Stimulated activated CD4-positive, alpha-beta T cell treated with anti-CD3 and anti-CD28 coated beads, Interleukin-1b, Interleukin-23, amount 100 ng/mL, for 4 hours (primary cell): Measurements from ENCODE around the gene TOR3A.
A peak's percentile ranks its signal among the peaks of the same experiment; 100 is the strongest.

ENCODE experiments used
- DNase-seq, 2 donors: peaks; one replicate each; pipeline ENCODE4 v3.0.0-alpha.2; 2020; ENCODE audit warnings: low read depth in 2 of 2

Gene TOR3A

DNA sequence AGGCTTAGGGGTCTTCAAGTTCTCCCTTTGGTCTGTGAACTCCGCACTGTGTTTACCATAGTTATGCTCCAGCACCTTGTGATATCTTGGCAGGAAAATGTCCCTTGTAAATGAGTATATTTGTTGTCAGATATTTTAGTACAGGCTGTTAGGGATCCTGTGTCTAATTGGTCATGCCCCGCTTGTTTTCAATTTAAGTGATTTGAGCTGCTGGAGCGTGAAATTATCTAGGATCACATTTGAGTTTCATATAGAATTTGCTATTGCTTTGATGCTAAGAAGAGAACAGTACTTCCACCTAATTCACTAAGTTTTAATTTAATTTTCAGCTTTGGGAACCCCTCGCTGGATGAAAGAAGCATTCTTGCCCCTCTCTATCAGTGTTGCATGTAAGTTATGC, 15.4 kb upstream of the TOR3A start:
- DNase-seq: no peak

DNA sequence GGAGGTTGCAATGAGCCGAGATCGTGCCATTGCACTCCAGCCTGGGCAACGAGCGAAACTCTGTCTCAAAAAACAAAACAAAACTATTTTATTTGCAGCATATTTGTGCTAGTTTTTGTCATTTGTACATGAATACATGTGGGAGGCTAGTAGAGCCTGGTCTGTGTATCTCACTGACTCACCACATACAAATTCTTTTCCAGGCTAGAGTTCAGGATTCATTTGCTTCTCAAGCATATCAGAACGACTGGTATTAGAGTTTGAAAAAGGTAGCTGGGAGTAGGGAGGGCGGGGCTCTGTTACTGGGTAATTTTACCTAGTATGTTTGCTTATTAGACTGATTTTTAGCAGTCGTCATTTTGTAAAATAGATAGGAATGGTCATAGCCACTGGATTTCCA, 4.5 kb upstream of the TOR3A start:
- no peak for DNase-seq

DNA sequence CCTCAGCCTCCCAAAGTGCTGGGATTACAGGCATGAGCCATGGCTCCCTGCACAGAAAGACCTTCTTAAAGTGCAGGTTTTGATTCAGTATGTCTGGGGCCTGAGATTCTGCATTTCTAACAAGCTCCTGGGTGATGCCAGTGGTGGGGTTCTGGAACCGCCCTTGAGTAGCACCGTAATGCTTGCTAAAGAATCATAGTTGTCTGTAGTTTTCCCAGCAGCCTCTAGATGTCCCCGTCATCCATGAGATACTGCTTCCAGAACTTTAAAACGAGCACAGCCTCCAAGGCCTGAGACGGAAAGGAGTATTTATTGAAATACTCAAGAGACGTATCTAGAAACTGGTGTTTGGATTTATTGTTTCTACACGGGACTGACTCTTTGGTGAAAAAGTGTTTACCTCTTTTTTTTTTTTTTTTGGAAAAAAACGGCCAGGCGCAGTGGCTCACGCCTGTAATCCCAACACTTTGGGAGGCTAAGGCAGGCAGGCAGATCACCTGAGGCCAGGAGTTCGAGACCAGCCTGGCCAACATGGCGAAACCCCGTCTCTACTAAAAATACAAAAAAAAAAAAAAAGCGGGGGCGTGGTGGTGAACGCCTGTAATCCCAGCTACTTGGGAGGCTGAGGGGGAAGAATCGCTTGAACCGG, 2.6 kb upstream of the TOR3A start:
- DNase-seq: peak in 1 of 2 donors; percentile 47

DNA sequence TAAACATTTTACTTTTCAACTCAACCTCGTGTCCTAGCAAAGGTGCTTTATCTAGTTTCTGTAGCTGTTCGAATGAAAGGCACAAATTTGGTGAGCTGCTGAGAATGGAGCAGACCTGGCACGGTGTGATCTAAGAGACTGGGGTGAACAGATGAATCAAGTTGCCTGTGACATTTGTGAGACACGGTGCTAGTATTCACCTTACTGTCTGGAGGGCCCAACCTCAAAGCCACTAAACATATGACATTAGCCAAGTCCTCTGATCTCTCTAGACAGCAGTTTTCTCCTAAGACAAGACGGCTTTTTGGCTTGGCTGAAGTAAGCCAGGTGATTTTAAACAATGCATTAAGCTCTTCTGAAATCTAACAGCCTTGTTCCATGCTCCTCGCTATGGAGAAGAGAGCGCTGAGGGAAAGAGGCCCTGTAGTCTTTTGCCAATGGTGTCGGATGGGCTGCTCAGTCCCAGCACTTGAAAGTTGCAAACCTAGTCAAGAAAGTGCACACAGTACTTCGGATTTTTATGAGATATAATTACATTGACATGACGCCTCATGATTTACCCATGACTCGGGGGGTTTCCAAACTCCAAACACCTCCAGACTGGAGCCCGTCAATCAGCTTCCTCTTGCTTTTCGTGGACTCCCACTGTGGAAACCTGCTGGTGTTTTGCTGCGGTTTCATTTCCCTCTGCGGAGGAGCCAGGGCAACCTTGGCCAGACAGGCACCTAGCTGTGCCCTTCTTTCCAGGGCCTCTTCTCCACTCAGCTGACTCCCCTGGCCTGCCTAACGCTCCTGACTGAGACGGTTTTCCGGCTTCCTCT, 794 bp upstream of the TOR3A start:
- peak; percentile 8 to 11 for DNase-seq

- DNase-seq: peak; percentile 8 to 15
Measured at GRCh38 chr1:179082333-179082998, 596 bp downstream of the TOR3A start.

DNA sequence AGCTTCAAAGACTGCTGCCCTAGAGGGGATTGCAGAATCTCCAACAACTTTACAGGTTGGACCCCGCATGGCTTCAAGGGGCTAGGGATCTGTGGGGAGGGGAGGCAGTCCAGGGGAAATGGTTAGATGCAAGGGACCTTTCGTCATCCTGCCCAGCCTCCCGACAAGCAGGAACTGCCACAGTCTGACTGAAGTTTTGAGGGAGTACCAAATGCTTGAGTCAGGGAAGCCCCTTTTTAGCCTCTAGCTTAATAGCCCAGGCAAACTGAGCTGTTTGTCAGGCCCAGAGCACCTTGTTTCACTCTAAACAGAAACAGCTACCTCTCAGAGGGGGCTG, 1.1 kb downstream of the TOR3A start:
- DNase-seq: no peak

DNA sequence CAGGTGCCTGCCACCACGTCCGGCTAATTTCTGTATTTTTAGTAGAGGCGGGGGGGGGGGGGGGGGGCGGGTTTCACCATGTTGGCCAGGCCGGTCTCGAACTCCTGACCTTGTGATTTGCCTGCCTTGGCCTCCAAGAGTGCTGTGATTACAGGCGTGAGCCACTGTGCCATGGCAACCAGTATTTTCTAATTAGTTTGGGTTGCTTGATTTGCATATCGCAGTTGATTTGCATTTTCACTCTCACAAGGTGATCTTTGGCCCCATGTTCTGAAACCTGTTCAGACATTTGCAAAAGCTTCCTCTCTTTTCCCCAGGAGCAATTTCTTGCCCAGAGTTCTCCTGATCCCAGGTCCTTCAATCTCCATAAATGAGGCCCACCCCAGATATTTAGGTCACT, 1.7 kb downstream of the TOR3A start:
- DNase-seq: no peak

GRCh38 chr1:179087665-179088064, 5.8 kb downstream of the TOR3A start:
- DNase-seq: no peak

DNA sequence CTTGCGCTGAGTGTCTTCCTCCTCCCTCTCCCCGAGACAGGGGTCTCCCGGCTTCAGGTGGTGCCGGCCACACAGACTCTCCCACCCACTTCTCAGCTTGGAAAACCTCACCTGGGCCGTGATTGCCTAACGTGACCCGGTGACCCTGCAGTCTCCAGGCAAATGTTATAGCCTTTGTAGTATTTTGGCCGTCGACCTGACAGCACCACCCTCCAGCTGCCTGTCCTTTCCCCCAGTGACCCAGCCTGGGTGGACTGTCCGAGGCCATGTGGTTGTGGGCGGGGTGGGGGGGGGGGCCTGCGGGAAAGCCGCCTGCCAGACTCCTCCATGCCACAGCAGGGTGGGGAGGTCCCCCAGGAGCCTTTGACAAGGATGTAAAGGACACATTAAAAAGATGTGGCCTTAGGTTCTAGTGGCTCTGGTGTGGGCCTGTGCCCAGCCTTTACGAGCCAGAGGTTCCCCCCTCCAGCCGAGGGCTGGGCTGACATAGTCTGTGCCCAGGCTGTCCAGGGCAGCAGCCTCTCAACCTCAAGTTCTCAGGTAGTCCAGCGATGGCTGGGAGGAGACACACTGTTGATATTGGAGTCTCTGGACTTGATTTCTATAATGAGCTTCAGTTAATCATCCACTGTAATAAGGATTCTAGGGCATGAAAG, 8.1 kb downstream of the TOR3A start:
- DNase-seq: no peak

DNA sequence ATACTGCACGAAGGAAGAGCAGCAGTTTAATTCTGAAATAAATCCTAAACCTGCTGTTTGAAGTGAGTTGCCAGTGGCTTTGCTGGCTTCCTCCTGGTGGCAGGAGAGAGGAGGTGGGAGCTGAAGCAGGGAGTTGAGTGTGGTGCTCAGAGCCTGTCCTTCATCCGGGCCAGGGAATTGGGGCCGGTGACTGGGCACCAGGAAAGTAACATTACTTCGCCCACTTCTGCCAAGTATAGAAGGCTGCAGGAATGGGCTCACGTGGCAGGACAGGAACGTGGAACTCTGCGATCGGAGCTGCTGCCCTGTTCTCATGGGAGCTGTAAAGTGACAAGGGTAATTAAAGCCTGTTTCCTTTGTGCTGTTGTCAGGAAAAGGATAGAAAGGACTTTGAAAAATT, 8.7 kb downstream of the TOR3A start:
- DNase-seq: no peak

- no peak for DNase-seq
Measured at GRCh38 chr1:179090923-179091322, 9.1 kb downstream of the TOR3A start.

DNA sequence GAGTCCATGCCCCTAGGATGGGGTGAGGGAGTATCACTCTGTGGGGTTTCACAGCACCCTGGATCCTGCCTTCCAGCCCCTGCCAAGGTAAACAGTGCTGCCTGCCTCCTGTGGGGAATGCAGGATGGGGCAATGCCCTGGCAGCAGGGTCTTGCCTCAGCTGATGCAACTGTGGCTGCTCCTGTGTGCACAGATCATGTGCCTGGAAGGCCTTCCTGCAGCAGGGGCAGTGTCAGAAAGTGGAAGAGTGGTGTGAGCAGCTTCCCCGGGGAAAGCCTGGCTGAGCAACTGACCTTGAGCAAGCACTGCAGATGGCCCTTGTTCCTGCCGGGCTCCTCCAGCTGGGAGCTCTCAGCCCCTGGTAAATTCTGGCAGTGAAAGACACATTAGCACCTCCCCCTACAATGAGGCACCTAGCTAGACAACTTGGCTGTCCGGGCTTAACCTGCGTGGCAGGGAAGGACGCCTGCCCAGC, 9.9 kb downstream of the TOR3A start:
- no peak for DNase-seq

GRCh38 chr1:179092896-179093461, 11.1 kb downstream of the TOR3A start:
- no peak for DNase-seq

GRCh38 chr1:179094818-179095217, 12.9 kb downstream of the TOR3A start:
- DNase-seq: no peak

- no peak for DNase-seq
Measured at GRCh38 chr1:179095377-179095776, 13.5 kb downstream of the TOR3A start.

- DNase-seq: no peak
Measured at GRCh38 chr1:179095924-179096323, 14.1 kb downstream of the TOR3A start.

GRCh38 chr1:179099891-179100290, 18.0 kb downstream of the TOR3A start:
- DNase-seq: no peak

DNA sequence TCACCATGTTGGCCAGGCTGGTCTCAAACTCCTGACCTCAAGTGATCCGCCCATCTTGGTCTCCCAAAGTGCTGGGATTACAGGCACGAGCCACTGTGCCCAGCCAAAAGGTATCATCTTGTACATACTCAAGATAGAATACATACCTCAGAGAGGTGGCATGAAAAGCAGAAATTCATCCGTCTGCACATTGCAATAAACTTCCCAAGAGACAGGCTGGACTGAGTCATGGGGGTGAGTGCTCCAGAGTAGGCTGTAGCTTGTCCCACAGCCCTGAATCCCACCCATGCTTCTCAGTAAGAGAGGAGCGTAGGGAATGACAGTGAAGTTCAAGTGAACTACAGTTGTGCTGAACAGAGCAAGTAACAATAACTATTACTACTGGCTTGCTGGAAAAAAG, 19.7 kb downstream of the TOR3A start:
- DNase-seq: no peak

GRCh38 chr1:179103999-179104398, 22.1 kb downstream of the TOR3A start:
- no peak for DNase-seq

DNA sequence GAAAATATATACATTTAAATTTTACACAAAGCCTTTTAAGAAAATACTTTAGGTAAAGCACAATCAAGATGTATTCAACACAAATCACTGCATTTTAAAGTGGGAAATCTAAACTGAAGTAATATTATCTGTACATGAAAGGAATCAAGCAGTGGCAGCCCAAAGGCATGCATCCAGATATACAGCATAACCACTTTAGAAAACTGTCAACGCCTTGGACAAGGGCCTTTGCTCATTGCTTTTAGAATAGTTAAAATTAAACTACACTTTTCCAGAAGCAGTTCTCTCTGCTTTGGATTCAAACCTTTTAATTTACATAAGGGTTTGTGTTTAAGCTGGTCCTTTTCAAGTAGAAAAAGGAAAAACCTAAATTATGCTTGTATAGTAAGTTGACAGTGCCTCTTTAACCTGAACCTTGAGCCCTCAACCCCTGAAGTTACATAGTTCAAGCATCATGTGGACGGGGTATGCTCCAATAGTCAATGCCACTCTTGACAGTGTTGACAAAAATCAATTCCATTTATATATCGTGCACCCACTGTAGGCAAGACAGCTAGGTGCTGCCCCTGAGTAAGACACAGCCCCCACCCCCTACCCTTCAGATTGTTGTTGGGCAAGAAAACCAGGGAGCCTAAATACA, 22.9 kb downstream of the TOR3A start:
- no peak for DNase-seq

DNA sequence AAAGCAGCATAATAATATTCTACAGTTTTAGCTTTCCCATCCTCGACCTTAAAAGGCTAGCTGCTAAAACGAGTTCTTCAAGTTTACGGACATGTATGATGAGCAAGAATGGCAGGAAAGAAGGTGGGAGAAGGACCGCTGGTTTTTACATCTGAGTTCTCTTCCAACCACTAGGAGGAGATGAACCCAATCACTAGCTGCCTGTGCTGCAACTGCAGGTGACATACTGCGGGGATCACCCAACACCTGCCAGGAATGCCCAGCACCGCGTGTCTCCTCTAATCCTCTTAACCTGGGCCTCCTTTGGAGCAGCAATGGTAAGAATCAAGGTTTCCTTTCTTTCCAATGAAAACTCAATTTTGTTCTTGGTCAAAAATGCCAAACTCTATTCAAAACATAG, 23.5 kb downstream of the TOR3A start:
- no peak for DNase-seq
